ENCODE data around the gene NSD2. TPM values are rescaled to one million over a fixed set of nuclear protein-coding genes. Genes with fewer than 3 reads are reported as not detected.
"Not testable (repeated sequence)": the region's sequence is repeated elsewhere in the genome, so short reads cannot be mapped to it uniquely, and the experiment has no call there.

Gene NSD2
- total RNA-seq, 6 experiments from 2014 or later = 11.4 to 19.4 (median 14.0) TPM

GRCh38 chr4:2024683-2025082 is 153.5 kb downstream of the NSD2 start:
- Histone ChIP-seq H3K4me1 (no peaks in the 10 kb centered on the region), H3K27me3 (no peaks in the 10 kb centered on the region), H3K4me3 (no peak overlapping the region), H3K9me3 (no peaks in the 10 kb centered on the region), H3K36me3 (no peaks in the 10 kb centered on the region), H3K27ac (no peak overlapping the region)
- DNase-seq = no peak
- TF ChIP-seq CTCF (IDR thresholded peaks at IDR 0.05) (no peak), POLR2A (IDR thresholded peaks at IDR 0.05) (no peak)
- ATAC-seq = no peak
- intact Hi-C loops (cut with DNase I) = no loop called here

- ATAC-seq = no peak
Observed at GRCh38 chr4:2025817-2026216, 154.6 kb downstream of the NSD2 start.

GRCh38 chr4:2027120-2027519 is 155.9 kb downstream of the NSD2 start:
- H3K4me3 ChIP-seq; H3K27ac ChIP-seq; ATAC-seq; H3K4me1 ChIP-seq; H3K27me3 ChIP-seq; DNase-seq; H3K36me3 ChIP-seq; H3K9me3 ChIP-seq; intact Hi-C loops (cut with DNase I): not testable (repeated sequence)
- WGBS (ENCODE audit: insufficient coverage, low coverage, low lambda C conversion rate, missing lambda C conversion rate) = 67% methylated on average over 4 of the region's 4 CpGs

More at GRCh38 chr4:2025817-2026216, 154.6 kb downstream of the NSD2 start:
- H3K4me3 ChIP-seq = no peak overlapping the region
- no peak overlapping the region for H3K27ac ChIP-seq
- intact Hi-C loops (cut with DNase I) = no loop called here
- DNase-seq = no peak
- no peaks in the 10 kb centered on the region for H3K36me3 ChIP-seq
- no peaks in the 10 kb centered on the region for H3K27me3 ChIP-seq
- no peaks in the 10 kb centered on the region for H3K9me3 ChIP-seq
- H3K4me1 ChIP-seq = no peaks in the 10 kb centered on the region
- TF ChIP-seq POLR2A (IDR thresholded peaks at IDR 0.05) (no peak), CTCF (IDR thresholded peaks at IDR 0.05) (no peak)

GRCh38 chr4:2031161-2031560 is 160.0 kb downstream of the NSD2 start:
- H3K27me3 ChIP-seq; H3K4me3 ChIP-seq; H3K36me3 ChIP-seq; H3K9me3 ChIP-seq; ATAC-seq; intact Hi-C loops (cut with DNase I); H3K27ac ChIP-seq; H3K4me1 ChIP-seq; DNase-seq: not testable (repeated sequence)

MicroRNAs within 50 kb of the gene (microRNA counts, 767-probe panel; counts per million panel counts)
- microRNA hsa-miR-943 = 237 counts per million

Small RNA genes lying within 50 kb of the gene (microRNA-seq; reads per million reads assigned to microRNA genes)
- 0 to 0.64 reads per million in 2 donors for gene MIR943

Small RNA genes lying within 50 kb of the gene (small RNA-seq; reads per million reads assigned to genes)
- gene SCARNA22 = 27.3 to 27.5 reads per million in 2 experiments

Other genes starting within 250 kb of the NSD2 start
- 1 to 10 TPM in 2 of 6 experiments, under 1 TPM in 4; 0.56 to 3.5 (median 0.74) TPM for gene FAM53A, start 187.1 kb upstream of the NSD2 start, total RNA-seq
- gene SLBP, start 159.1 kb upstream of the NSD2 start, total RNA-seq = 10 to 100 TPM; 13.1 to 30.8 (median 14.7) TPM
- gene TMEM129, start 150.1 kb upstream of the NSD2 start, total RNA-seq = 10 to 100 TPM; 13.8 to 51.0 (median 25.4) TPM
- 1 to 10 TPM; 2.2 to 5.7 (median 4.8) TPM for gene TACC3, start 149.9 kb upstream of the NSD2 start, total RNA-seq
- 10 to 100 TPM; 14.3 to 30.0 (median 25.7) TPM for gene FGFR3, start 78.1 kb upstream of the NSD2 start, total RNA-seq
- gene LETM1, start 15.2 kb upstream of the NSD2 start, total RNA-seq = 10 to 100 TPM; 18.1 to 31.0 (median 25.6) TPM
- 10 to 100 TPM in 2 of 6 experiments, 1 to 10 TPM in 4; 6.6 to 14.7 (median 8.7) TPM for gene NELFA, start 137.6 kb downstream of the NSD2 start, total RNA-seq
- gene NAT8L, start 187.9 kb downstream of the NSD2 start, total RNA-seq = under 1 TPM in 2 of 6 experiments, not detected in 4; 0.02 to 0.05 TPM

Measured in right lobe of liver (tissue), 6 donors.